ENCODE data around the gene ESAM. TPM values are rescaled to one million over a fixed set of nuclear protein-coding genes. Genes with fewer than 3 reads are reported as not detected.

Gene ESAM
- 1.8 and 9.9 TPM in 2 replicates for total RNA-seq

GRCh38 chr11:124762105-124762623 lies at the start of gene ESAM:
TSS of gene ESAM (minus strand) at chr11:124762290. CDS start at chr11:124762154, 136 bp downstream.
- peak within 1 kb of the TSS; percentile 51 for H3K4me3 ChIP-seq (ENCODE audit: low read depth, low read length)
- DNase-seq (ENCODE audit: low read depth) = no peak
- TF ChIP-seq CTCF (conservative IDR thresholded peaks at IDR 0.05; ENCODE audit: low read depth, low read length) = no peak

GRCh38 chr11:124811399-124812125 lies 49.5 kb upstream of the ESAM start:
- no peak overlapping the region for H3K4me3 ChIP-seq (ENCODE audit: low read depth, low read length)
- DNase-seq (ENCODE audit: low read depth) = no peak
- TF ChIP-seq CTCF (conservative IDR thresholded peaks at IDR 0.05; ENCODE audit: low read depth, low read length) = no peak

GRCh38 chr11:124807660-124808270 lies 45.7 kb upstream of the ESAM start:
- TF ChIP-seq CTCF (conservative IDR thresholded peaks at IDR 0.05; ENCODE audit: low read depth, low read length) = no peak
- H3K4me3 ChIP-seq (ENCODE audit: low read depth, low read length) = no peak overlapping the region
- DNase-seq (ENCODE audit: low read depth) = no peak

- H3K4me3 ChIP-seq (ENCODE audit: low read depth, low read length) = no peak overlapping the region
- no peak for DNase-seq (ENCODE audit: low read depth)
- no peak for TF ChIP-seq CTCF (conservative IDR thresholded peaks at IDR 0.05; ENCODE audit: low read depth, low read length)
Measured at GRCh38 chr11:124807201-124807600, 45.1 kb upstream of the ESAM start.

GRCh38 chr11:124804884-124805283 lies 42.8 kb upstream of the ESAM start:
- no peak for TF ChIP-seq CTCF (conservative IDR thresholded peaks at IDR 0.05; ENCODE audit: low read depth, low read length)
- DNase-seq (ENCODE audit: low read depth) = no peak
- H3K4me3 ChIP-seq (ENCODE audit: low read depth, low read length) = no peak overlapping the region

- H3K4me3 ChIP-seq (ENCODE audit: low read depth, low read length) = no peak overlapping the region
- no peak for TF ChIP-seq CTCF (conservative IDR thresholded peaks at IDR 0.05; ENCODE audit: low read depth, low read length)
- no peak for DNase-seq (ENCODE audit: low read depth)
Measured at GRCh38 chr11:124801636-124802312, 39.7 kb upstream of the ESAM start.

All from epithelial cell of proximal tubule (primary cell).